Stromal cell of bone marrow (primary cell): ENCODE data around the gene CHSY3.
"Not testable (repeated sequence)": the region's sequence is repeated elsewhere in the genome, so short reads cannot be mapped to it uniquely, and the experiment has no call there.

Source experiments
- DNase-seq: peaks from one replicate; pipeline ENCODE4 v3.0.0-alpha.2; 2012; ENCODE audit warnings: low read depth

CHSY3 gene

DNA sequence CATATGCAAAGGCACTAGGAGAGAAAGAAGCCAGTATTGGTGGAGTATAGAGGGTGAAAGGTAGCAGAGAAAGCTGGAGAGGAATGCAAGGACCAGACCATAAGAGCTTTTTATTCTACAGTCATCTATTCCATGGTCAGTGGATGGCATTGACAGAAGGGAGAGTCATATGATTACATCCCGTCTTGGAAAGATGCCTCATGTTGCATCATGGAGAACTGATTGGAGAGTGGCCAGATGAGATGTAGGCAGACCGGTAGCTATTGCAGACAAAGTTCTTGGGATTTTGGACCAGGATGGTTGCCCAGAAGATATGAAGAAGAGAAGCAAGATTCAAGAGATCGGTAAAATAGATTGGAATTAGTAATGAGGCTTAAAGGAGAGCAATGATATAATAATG lies 260.7 kb downstream of the CHSY3 start:
- peak; percentile 19 for DNase-seq

DNA sequence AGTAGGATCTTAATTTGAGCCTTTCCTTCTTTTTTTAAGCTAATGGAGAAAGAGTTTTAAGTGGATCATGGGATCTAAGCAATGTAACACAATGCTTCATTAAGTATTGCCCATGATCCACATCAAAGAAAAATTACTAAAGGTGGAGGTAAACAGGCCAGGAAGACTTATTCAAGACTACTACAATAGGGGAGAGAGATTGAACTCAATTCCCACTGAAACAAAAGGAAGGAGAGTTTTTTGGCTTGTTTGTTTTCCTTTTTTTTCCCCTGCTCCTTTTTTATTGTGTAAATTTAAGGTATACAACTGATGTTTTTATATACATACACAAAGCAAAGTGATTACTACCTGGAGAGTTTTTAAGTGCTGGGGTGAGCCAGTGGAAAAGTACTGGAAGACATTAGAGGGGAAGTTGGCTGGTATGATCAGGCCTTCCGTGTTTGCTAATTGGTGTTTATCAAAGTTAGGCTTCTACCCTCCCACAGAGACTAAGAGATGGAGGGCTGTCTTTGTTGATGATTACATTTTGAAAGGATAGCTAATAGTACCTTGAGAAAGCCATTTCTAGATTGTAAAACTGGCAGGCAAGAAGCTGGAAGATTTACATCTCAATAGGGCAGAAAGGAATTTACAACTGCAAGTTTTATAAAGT lies 262.7 kb downstream of the CHSY3 start:
- no peak for DNase-seq

DNA sequence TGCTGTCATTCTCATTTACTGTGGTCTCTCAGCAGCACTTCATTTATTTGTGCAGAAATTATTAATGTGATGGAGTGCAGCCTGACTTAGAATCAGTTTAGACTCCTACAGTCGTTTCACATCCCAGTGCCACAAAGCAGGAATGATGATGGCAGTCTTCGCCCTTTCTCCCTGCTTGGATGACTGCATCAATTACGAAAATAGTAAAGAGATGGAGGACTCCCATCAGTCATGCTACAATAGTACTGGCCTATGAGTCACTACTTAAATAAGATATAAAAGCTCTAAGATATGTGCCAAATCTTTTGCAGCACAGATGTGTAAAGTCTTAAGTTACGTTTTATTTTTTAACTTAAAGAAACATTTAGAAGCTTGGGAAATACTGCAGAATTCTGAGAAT lies 263.9 kb downstream of the CHSY3 start:
- DNase-seq: peak; percentile 41

DNA sequence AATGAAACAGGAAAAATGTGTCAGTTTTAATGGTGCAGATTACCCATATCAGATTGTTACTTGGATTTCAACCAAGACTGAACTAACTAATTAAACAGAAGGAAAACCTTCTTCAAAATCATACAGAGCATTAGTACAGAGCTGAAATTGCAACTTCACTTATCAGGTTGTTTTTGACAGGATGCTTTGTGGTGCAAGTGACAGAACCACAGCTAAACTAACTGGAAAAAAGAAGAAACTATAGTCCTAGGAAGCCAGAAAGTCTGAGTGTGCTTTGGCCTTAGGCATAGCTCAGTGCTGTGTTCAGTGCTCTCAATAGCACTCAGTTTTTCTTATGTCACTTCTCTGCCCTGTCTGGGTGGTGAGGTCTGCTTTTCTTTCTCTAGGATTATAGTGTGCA lies 267.4 kb downstream of the CHSY3 start:
- no peak for DNase-seq

DNA sequence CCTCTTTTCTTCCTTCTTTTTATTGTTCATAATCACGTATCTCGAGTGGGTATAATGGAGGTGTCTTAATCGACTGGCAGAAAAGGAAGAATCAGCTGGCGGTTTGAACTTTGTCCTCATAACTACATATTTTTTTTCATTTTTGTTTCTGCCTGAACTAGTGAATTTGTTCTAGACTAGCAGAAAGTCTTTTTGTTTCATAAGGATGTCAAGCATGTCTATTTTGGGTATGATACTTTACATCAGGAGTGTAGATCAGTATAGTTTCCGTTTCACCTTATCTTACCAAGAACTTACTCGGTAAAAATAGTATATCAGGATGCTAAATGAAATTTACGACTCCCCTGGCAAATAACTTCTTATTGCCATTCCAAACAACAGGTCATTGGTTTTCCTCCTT lies 278.9 kb downstream of the CHSY3 start:
- DNase-seq: no peak

DNA sequence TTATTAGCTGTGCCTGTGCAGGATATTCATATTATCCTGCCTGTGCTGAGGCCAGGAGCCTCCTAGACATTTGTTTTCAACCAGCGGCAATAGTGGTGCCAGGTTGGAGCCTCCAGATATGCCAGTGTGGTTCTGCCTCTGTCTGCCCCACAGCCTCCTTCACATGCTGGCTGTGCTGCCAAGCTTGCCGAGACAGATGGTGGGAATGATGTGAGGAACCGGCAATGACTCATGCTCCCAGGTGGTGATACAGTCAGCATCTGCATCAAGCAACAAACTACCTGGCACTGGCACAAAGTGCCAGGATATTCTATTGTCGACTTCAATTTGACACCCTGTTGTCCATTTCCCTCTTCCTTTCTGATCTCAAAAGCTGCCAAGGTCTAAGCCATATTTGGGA lies 285.7 kb downstream of the CHSY3 start:
- DNase-seq: no peak

DNA sequence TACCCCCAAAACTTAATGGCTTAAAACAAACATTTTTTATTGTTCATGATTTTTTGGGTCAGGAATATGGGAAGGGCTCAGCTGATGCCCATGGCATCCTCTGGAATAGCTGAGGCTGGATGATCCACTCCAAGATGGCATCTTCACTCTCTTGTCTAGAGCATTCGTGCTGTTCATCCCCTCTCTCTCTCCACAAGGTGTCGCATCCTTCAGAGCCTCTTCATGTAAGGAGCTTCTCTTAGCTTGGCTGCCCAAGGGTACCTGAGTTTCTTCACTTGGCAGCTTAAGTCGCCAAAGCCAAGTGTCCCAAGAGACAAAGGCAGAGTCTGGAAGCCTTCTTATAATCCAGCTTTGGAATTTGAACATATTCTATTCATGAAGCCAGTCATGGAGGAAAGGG lies 294.7 kb downstream of the CHSY3 start:
- DNase-seq: peak; percentile 8

DNA sequence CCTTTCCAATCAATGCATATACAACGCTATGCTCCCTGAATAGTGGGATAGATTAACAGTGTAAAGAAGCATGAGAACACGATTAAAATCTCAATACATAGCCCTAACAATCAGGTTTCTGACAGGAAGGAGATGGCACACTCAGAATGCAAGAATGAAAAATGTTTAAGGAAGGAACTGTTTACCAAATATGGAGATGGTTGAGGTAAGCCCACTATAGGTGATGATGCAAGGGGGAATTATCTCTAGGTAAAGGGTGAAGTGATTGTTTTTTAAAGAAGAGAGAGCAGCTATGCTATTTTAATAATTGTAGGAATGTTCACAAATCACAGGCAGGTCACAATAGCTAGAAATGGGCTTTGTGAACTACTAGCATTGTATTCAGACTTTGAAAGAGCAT lies 302.4 kb downstream of the CHSY3 start:
- DNase-seq: no peak

DNA sequence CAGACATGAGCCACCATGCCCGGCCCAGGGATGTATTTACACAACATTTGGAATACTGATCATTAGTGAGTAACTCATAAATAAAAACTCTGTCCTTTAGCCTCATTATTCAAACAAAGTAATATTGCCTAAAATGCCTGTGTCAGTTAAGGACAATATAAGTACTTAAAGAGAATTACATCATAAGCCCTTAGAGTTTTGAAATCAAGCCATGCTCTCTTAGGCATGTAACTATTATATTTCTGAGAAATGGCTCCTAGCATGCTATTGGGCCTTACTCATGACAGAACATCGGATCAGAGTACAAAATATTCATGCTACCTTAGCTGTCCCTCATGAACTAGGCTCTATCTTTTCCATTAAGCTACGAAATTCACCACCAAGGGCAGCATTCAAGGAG lies 309.3 kb downstream of the CHSY3 start:
- no peak for DNase-seq

DNA sequence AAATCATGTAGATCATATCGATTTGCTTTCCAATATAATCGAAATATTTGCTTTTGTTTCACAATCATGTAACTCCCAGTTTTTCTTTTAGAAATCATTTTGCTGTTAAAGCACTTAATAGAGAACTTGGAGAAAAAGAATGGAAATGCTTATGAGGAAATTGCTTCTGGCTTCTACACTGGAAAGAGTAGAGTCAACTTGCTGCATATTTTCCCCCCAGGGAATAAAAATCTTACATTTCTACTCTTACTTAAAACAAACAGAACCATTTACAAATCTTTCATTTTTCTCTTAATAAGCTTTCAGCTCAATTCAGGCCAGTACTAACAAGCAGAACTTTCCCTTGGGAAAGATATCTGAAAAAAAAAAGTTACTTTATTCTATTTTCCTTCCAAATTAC lies 312.0 kb downstream of the CHSY3 start:
- DNase-seq: peak; percentile 30

DNA sequence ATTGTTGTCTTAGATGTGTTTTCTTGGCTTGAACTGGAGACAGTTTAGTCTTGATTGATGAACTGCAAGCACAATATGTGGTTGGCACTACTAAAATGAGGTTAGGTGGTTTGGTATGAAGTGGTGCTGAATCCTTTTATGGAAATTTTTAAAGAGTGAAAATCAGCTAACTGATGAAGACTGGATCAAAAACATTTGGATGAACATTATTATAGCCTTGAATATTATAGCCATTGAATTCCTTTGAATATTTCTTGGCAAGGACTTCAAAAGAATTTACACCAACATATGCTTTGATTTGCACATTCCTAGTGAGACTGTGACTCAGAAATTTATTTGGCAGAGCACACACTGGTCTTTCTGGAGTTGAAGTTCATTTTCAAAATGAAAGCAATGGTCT lies 318.3 kb downstream of the CHSY3 start:
- peak; percentile 31 for DNase-seq

DNA sequence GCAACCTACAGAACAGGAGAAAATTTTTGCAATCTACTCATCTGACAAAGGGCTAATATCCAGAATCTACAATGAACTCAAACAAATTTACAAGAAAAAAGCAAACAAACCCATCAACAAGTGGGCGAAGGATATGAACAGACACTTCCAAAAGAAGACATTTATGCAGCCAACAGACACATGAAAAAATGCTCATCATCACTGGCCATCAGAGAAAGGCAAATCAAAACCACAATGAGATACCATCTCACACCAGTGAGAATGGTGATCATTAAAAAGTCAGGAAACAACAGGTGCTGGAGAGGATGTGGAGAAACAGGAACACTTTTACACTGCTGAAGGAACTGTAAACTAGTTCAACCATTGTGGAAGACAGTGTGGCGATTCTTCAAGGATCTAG lies 322.3 kb downstream of the CHSY3 start:
- not testable (repeated sequence) for DNase-seq

DNA sequence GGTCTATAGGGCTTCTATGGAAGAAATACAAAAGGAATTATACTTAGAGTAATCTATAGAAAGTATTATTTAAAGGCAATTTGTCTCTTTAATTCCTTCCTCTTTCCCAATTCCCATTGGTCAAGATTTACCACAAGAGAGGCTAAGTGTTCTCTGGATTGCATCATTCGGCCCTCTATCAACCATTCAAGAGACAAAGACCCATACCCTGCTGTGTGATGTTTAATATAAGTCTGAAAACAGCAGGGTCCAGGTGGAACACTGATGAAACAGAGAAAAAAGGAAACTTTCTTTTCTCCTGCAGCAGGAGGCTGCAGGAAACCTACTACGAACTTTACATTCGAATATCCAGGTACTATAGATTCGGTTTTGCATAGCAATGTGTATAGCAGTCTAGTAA lies 323.4 kb downstream of the CHSY3 start:
- no peak for DNase-seq

DNA sequence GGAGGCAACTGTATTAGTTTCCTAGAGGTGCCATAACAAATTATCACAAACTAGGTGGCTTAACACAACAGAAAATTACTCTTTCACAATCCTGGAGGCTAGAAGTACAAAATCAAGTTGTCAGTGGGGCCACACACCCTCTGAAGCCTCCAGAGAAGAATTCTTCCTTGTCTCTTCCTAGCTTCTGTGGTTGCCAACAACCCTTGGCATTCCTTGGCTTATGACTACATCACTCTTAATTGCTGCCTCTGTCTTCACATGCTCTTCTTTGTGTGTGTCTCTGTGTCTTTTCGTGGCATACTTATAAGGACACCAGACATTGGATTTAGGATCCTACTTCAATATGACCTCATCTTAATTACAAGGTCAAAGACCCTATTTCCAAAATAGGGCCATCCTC lies 327.5 kb downstream of the CHSY3 start:
- DNase-seq: no peak

DNA sequence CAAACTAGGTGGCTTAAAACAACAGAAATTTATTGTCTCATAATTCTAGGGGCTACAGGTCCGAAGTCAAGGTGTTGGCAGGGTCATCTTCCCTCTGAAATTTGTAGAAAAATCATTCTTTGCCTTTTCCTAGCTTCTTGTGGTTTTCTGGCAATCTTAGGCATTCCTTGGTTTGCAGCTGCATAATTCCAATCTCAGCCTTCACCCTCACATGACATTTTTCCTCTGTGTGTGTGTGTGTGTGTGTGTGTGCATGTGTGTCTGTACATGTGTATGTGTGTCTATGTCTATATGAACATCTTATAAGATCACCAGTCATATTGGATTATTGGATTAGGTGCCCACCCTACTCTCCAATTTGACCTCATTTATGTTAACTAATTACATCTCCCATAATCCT lies 330.6 kb downstream of the CHSY3 start:
- DNase-seq: no peak
